Central memory CD8-positive, alpha-beta T cell (primary cell): ENCODE data around the gene HAUS5.
"Not testable (repeated sequence)": the region's sequence is repeated elsewhere in the genome, so short reads cannot be mapped to it uniquely, and the experiment has no call there.

Source experiments
- ATAC-seq: fragments of 150-1000 bp; cut with Tn5 transposase; replicated peaks from 2 replicates; pipeline ENCODE4 v1.10.0; 2022; ENCODE audit warnings: mild to moderate bottlenecking, moderate FRiP score, moderate number of reproducible peaks; ENCODE audit not compliant: poor library complexity, severe bottlenecking; ENCODE audit errors: extremely low read depth
- DNase-seq, 2 donors: peaks; one replicate each; pipeline ENCODE4 v3.0.0; 2021; ENCODE audit warnings: low spot score in 2 of 2
- H3K27ac Mint-ChIP-seq: one replicate; pipeline ENCODE4 v1.8.0; 2022; ENCODE audit warnings: low read depth, mild to moderate bottlenecking, moderate library complexity, mixed read lengths
- H3K27me3 Mint-ChIP-seq: one replicate; pipeline ENCODE4 v1.8.0; 2022; ENCODE audit warnings: mixed read lengths
- H3K36me3 Mint-ChIP-seq: one replicate; pipeline ENCODE4 v1.8.0; 2022; ENCODE audit warnings: mild to moderate bottlenecking, moderate library complexity, mixed read lengths; ENCODE audit not compliant: insufficient read depth
- H3K4me1 Mint-ChIP-seq: one replicate; pipeline ENCODE4 v1.8.0; 2022; ENCODE audit warnings: mixed read lengths
- H3K4me3 Mint-ChIP-seq: one replicate; pipeline ENCODE4 v1.8.0; 2022; ENCODE audit warnings: mild to moderate bottlenecking, moderate library complexity, mixed read lengths
- H3K9me3 Mint-ChIP-seq: one replicate; pipeline ENCODE4 v1.8.0; 2022; ENCODE audit warnings: mixed read lengths

The HAUS5 gene

DNA sequence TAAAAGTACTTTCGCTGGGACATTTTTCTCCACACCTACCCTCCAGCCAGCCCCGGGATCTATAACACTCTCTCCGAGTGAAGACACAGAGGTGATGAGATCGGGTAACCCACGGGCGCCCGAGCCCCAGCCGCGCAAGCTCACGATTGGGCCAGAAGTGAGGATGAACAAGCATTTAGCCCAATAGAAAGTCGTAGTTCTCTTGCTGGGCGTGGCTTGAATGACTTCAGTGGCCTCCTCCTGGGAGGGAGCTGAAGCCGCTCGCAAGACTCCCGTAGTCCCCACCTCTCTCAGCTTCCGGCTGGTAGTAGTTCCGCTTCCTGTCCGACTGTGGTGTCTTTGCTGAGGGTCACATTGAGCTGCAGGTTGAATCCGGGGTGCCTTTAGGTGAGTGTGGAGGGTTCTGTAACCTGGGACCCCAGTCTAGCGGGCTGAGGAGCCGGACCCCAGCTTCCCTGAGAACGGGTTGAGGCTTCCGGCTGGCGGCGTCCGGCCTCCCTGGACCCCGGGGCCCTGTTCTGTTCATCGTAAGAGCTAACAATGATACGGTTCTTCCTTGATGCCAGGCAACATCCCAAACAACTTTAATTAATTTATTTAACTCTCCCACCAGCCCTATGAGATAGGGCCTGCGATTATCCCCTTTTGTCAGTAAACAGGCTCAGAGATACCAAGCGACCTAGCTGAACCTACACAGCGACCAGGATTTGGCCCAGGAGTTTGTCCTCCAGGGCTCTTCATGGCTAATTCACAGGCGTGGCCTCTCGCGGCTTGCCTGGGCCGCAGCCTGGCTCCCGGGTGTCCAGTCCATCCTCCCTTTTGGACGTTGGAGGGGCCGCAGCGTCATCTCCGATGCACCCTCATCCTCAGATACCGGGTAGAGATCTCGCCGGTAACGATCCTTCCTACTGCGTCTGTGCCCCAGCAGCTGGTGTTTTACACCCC, 35.8 kb downstream of the HAUS5 start, which contains the start of gene COX6B1:
Gene COX6B1, plus strand, starts transcription at position 307 of the 945 bp plus-strand sequence. CDS start 2,921 bp downstream, outside the sequence.
- H3K9me3 Mint-ChIP-seq: no peaks in the 10 kb centered on the region
- peak within 1 kb of the TSS; percentile 89 for H3K4me3 Mint-ChIP-seq
- no peaks in the 10 kb centered on the region for H3K27me3 Mint-ChIP-seq
- H3K4me1 Mint-ChIP-seq: peaks cover 35% of the 10 kb centered on the region
- H3K27ac Mint-ChIP-seq: peak within 1 kb of the TSS; percentile 82
- ATAC-seq: peak; percentile 75
- H3K36me3 Mint-ChIP-seq: peaks cover 30% of the 10 kb centered on the region
- DNase-seq: peak; percentile 78 to 90

DNA sequence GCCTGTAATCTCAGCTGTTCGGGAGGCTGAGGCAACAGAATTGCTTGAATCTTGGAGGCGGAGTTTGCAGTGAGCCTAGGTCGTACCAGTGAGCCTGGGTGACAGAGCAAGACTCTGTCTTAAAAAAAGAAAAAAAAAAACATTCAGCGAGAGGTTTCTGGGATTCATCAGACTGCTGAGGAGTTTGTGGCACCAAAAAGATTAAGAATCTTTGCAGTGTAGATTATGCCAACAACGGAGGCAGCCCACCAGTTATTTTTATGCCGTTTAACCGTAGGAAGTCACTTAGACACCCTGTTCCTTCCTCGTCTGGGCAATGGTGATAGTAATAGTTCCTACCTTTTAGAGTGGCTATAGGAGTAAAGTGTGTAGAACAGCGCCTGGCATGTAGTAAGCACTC, 38.0 kb downstream of the HAUS5 start:
- no peak overlapping the region for H3K4me3 Mint-ChIP-seq
- H3K4me1 Mint-ChIP-seq: peaks cover 22% of the 10 kb centered on the region
- H3K9me3 Mint-ChIP-seq: no peaks in the 10 kb centered on the region
- H3K27ac Mint-ChIP-seq: no peak overlapping the region
- DNase-seq (no peak), ATAC-seq (no peak)
- H3K27me3 Mint-ChIP-seq: no peaks in the 10 kb centered on the region
- H3K36me3 Mint-ChIP-seq: peaks cover 50% of the 10 kb centered on the region

DNA sequence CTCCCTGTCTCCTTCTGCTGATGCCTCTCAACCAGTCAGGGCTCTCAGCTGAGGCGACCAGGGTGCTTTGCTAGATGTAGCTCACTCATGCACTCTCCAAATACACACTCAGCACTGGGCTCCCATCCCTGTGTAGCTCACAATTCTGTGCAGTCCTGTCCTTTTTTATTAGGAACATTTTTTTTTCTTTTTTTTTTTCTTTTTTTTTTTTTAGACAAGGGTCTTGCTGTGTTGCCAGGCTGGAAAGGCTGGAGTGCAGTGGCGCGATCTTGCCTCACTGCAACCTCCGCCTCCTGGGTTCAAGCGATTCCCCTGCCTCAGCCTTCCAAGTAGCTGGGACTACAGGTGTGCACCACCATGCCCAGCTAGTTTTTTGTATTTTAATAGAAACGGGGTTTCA, 42.3 kb downstream of the HAUS5 start:
- Mint-ChIP-seq H3K36me3 (peaks cover 82% of the 10 kb centered on the region), H3K4me1 (peaks cover 17% of the 10 kb centered on the region)
- not testable (repeated sequence) for DNase-seq, H3K27ac Mint-ChIP-seq, H3K27me3 Mint-ChIP-seq, H3K9me3 Mint-ChIP-seq, ATAC-seq, H3K4me3 Mint-ChIP-seq

DNA sequence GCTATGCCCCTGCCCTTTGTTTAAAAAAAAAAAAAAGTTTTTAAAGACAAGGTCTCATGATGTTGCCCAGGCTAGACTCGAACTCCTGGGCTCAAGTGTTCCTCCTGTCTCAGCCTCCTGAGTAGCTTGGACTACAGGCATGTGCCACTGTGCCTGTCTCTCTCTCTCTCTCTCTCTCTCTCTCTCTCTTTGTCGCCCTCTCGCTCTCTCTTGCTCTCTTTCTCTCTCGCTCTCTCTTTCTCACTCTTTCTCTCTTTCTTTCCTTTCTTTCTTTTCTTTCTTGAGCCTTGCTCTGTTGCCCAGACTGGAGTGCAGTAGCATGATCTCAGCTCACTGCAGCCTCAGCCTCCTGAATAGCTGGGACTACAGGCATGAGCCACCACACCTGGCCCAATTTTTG, 43.1 kb downstream of the HAUS5 start:
- peaks cover 17% of the 10 kb centered on the region for H3K4me1 Mint-ChIP-seq
- H3K9me3 Mint-ChIP-seq: no peaks in the 10 kb centered on the region
- H3K36me3 Mint-ChIP-seq: peaks cover 87% of the 10 kb centered on the region
- H3K27ac Mint-ChIP-seq: no peak overlapping the region
- H3K27me3 Mint-ChIP-seq: no peaks in the 10 kb centered on the region
- ATAC-seq (no peak), DNase-seq (no peak)
- no peak overlapping the region for H3K4me3 Mint-ChIP-seq

DNA sequence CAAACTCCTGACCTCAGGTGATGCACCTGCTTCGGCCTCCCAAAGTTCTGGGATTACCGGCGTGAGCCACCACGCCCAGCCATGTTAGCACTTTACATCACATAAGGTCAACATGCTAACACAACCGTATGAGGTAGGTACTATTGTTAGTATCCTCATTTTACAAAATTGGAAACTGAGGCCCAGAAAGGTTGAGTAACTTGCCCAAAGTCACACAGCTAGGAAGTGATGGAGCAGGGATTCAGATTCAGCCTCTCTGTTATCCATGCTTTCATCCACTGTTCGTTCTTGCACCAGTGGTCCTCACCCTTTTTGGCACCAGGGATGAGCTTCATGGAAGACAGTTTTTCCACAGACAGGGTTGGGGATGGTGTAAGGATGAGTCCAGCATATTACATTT, 44.2 kb downstream of the HAUS5 start:
- Mint-ChIP-seq H3K36me3 (peaks cover 87% of the 10 kb centered on the region), H3K4me3 (no peak overlapping the region), H3K9me3 (no peaks in the 10 kb centered on the region), H3K4me1 (peaks cover 12% of the 10 kb centered on the region), H3K27me3 (no peaks in the 10 kb centered on the region), H3K27ac (no peak overlapping the region)
- DNase-seq (no peak), ATAC-seq (no peak)

DNA sequence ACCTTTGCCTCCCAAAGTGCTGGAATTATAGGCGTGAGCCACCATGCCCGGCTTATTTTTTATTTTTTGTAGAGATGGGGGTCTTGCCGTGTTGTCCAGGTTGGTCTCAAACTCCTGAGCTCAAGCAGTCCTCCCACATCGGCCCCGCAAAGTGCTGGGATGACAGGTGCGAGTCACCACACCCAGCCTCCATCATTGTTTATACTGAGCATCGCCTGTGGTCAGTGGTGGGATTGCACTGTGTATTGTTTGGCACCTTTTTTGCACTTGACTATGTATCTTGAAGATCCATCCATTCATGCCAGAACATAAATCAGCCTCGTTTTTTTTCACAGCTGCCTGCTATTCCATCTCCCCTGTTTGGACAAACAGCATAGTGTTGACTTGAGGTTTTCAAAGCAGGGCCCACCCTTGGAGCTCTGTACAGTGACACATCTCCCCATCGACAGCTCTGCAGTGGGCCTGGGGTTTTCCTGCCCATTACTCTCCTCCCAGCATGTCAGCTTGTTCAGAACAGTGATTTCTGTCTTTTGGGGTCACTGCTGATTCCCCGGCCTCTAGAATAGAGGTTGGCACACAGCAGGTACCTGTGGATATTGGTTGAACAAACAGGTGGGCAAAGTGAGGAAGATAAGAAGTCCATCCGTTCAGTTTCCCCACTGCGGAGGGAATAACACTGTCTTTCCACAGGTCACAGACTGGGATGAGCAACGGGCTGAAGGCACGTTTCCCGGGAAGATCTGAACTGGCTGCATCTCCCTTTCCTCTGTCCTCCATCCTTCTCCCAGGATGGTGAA, 45.6 kb downstream of the HAUS5 start:
- Mint-ChIP-seq H3K36me3 (peaks cover 85% of the 10 kb centered on the region), H3K9me3 (no peaks in the 10 kb centered on the region)

DNA sequence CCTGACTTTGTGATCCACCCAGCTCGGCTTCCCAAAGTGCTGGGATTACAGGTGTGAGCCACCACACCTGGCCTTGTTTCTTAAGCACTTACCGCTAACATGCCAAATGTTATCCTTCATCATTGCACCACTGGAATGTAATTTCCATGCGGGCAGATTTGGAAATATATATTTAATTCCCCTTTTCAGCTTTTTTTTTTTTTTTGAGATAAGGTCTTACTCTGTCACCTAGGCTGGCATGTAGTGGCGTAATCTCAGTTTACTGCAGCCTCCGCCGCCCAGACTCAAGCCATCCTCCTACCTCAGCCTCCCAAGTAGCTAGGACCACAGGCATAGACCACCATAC, 49.4 kb downstream of the HAUS5 start:
- no peak overlapping the region for H3K27ac Mint-ChIP-seq
- DNase-seq: no peak
- H3K4me3 Mint-ChIP-seq: no peak overlapping the region
- no peaks in the 10 kb centered on the region for H3K9me3 Mint-ChIP-seq
- H3K36me3 Mint-ChIP-seq: peaks cover 58% of the 10 kb centered on the region
- H3K27me3 Mint-ChIP-seq: no peaks in the 10 kb centered on the region
- H3K4me1 Mint-ChIP-seq: peaks cover 5% of the 10 kb centered on the region
- no peak for ATAC-seq

More for the DNA sequence above, 45.6 kb downstream of the HAUS5 start:
- H3K27me3 Mint-ChIP-seq: no peaks in the 10 kb centered on the region
- H3K4me3 Mint-ChIP-seq: no peak overlapping the region
- H3K4me1 Mint-ChIP-seq: peaks cover 12% of the 10 kb centered on the region
- no peak for ATAC-seq
- no peak for DNase-seq
- no peak overlapping the region for H3K27ac Mint-ChIP-seq

DNA sequence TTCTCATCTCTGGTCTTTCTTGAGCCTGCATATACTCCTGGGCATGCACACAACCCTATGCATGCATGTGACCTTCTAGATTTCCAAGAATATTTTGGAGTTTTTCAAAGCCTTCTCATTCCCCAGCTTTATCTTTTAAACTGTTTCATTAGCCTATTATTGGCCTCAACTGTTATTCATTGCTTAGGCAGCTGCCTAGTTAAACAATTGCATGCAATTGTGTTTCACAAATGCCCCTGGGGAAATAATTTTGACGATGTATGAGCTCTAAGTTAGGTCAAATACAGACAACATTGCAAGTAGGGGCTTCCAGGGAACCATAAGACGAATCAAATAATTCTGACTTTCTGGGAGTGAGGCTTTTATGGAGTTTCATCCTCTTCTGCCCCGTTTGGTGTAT, 51.4 kb downstream of the HAUS5 start:
- no peak for DNase-seq
- Mint-ChIP-seq H3K36me3 (peaks cover 41% of the 10 kb centered on the region), H3K9me3 (no peaks in the 10 kb centered on the region), H3K27ac (no peak overlapping the region), H3K4me1 (no peaks in the 10 kb centered on the region), H3K27me3 (no peaks in the 10 kb centered on the region), H3K4me3 (no peak overlapping the region)
- no peak for ATAC-seq

DNA sequence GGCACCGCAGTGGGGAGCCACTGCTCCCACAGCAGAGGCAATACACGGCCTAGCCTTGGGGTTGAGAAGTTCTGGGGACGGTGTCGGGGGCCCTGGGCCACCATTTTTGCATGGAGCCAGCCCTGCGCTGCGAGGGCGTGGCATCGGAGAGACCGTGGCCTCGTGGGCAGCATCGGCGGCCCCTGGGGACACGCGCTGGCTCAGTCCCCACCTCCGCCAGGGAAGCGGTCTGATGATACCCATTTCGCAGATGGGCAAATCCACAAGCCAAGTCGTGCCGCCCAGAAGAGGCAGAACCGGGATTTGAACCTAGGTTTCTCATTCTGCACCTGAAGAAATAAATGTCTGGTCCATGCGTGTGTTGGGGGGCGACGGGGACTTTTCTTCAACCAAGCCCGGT, 52.6 kb downstream of the HAUS5 start:
- Mint-ChIP-seq H3K4me3 (no peak overlapping the region), H3K4me1 (no peaks in the 10 kb centered on the region), H3K36me3 (peaks cover 30% of the 10 kb centered on the region), H3K9me3 (no peaks in the 10 kb centered on the region), H3K27ac (no peak overlapping the region), H3K27me3 (peaks cover 9% of the 10 kb centered on the region)
- DNase-seq (no peak), ATAC-seq (no peak)

DNA sequence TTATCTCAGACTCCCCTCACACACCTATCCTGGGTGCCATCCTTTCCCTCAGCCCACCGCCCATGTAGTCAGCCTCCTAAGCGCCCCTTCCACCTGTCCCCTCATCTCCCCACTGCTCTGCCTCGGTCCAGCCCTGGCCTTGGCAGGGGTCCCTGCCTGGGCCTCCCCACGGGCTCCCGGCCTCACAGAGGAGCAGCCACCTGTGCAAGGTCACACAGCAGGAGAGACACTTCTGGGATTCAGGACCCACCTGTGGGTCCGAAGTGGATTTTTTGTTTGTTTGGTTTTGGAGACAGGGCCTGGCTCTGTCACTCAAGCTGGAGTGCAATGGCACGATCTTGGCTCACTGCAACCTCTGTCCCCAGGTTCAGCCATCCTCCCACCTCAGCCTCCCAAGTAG, 53.1 kb downstream of the HAUS5 start:
- ATAC-seq (no peak), DNase-seq (no peak)
- Mint-ChIP-seq H3K4me1 (no peaks in the 10 kb centered on the region), H3K4me3 (no peak overlapping the region), H3K36me3 (peaks cover 27% of the 10 kb centered on the region), H3K27ac (no peak overlapping the region), H3K9me3 (no peaks in the 10 kb centered on the region), H3K27me3 (peaks cover 13% of the 10 kb centered on the region)

DNA sequence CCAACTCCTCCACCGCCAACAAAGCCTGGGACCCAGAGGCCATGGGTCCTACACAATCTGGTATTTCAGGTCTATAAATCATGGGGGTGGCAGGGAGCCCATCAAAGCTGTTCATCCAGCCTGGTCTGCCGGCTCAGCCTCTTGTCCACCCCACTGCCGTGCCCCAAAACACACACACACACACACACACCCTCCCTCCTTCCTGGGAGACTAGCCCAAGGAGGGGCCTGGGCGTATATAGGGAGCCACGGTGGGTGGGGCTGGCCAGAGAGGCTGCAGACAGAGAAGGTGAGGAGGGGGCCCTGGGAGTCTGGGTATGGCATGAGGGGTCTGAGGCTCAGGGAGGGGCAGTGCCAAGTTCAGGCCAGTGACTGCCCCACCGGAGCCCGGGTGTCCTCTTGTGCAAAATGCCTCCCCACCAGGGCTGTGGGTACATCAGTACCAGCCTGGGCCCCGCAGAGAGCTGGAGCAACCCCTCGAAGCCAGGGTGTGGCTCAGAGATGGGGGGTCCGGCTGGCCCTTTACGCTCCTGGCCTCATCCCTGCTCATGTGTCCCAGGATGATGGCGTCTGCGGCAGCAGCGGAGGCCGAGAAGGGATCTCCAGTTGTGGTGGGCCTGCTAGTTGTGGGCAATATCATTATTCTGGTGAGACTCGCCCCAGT, 53.8 kb downstream of the HAUS5 start, which contains the start of gene UPK1A:
Gene UPK1A, plus strand, starts transcription at position 267 of the 663 bp plus-strand sequence. Its CDS starts 296 bp downstream, at position 563.
- H3K36me3 Mint-ChIP-seq: peaks cover 24% of the 10 kb centered on the region
- H3K27me3 Mint-ChIP-seq: peaks cover 19% of the 10 kb centered on the region
- H3K27ac Mint-ChIP-seq: no peak within 1 kb of the TSS
- no peak within 1 kb of the TSS for H3K4me3 Mint-ChIP-seq
- no peak for DNase-seq
- no peaks in the 10 kb centered on the region for H3K9me3 Mint-ChIP-seq
- H3K4me1 Mint-ChIP-seq: no peaks in the 10 kb centered on the region
- ATAC-seq: no peak

DNA sequence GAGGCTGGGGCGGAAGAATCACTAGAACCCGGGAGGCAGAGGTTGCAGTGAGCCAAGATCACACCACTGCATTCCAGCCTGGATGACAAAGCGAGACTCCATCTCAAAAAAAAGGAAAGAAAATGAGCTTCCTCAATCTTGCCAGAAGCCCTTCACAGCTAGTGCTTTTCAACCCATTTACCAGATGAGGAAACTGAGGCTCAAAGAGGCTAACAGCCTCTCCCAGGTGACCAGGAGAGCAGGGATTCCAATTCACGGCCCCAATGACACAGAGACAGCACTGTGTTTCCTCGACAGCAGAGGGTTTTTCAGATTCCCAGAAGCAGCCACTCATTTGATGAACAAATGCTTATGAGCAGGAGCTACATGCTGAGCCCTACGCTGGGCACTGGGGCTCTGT, 57.0 kb downstream of the HAUS5 start:
- Mint-ChIP-seq H3K27me3 (peaks cover 41% of the 10 kb centered on the region), H3K27ac (no peak overlapping the region), H3K36me3 (peaks cover 5% of the 10 kb centered on the region), H3K4me1 (peaks cover 13% of the 10 kb centered on the region), H3K4me3 (no peak overlapping the region), H3K9me3 (no peaks in the 10 kb centered on the region)
- ATAC-seq (no peak), DNase-seq (no peak)
